AG09309 (cell line): ENCODE measurements around the gene ITIH4.

Experiments used
- DNase-seq: peaks from one replicate; pipeline ENCODE4 v3.0.0-alpha.2; 2010; ENCODE audit warnings: low read depth
- H3K4me3 ChIP-seq: 2 replicates; pipeline ENCODE4 v1.5.1; 2011; ENCODE audit warnings: mild to moderate bottlenecking, low read depth, low read length, moderate library complexity; ENCODE audit not compliant: control insufficient read depth
- CTCF ChIP-seq: IDR thresholded peaks from 2 replicates; pipeline ENCODE4 v1.5.1; 2011; ENCODE audit warnings: mild to moderate bottlenecking, low read depth, low read length, inconsistent platforms; ENCODE audit not compliant: insufficient read depth, control insufficient read depth; ENCODE audit errors: missing control alignments

Gene ITIH4

GRCh38 chr3:52830535-52831258 lies at the start of gene ITIH4:
Gene ITIH4, minus strand, starts transcription at chr3:52830672. Its CDS starts 30 bp downstream, at chr3:52830642.
- no peak within 1 kb of the TSS for H3K4me3 ChIP-seq
- no peak for TF ChIP-seq CTCF
- no peak for DNase-seq

- no peak overlapping the region for H3K4me3 ChIP-seq
- TF ChIP-seq CTCF: no peak
- no peak for DNase-seq
Measured at GRCh38 chr3:52880047-52880446, 49.6 kb upstream of the ITIH4 start.

GRCh38 chr3:52879581-52879980 lies 49.1 kb upstream of the ITIH4 start:
- no peak overlapping the region for H3K4me3 ChIP-seq
- no peak for TF ChIP-seq CTCF
- DNase-seq: no peak

GRCh38 chr3:52879090-52879489 lies 48.6 kb upstream of the ITIH4 start:
- no peak for DNase-seq
- no peak for TF ChIP-seq CTCF
- H3K4me3 ChIP-seq: no peak overlapping the region

GRCh38 chr3:52877085-52877484 lies 46.6 kb upstream of the ITIH4 start:
- DNase-seq: no peak
- no peak overlapping the region for H3K4me3 ChIP-seq
- TF ChIP-seq CTCF: no peak

GRCh38 chr3:52874864-52875587 lies 44.6 kb upstream of the ITIH4 start:
- no peak for DNase-seq
- H3K4me3 ChIP-seq: no peak overlapping the region
- TF ChIP-seq CTCF: no peak
